ENCODE results near the gene ORMDL1. TPM values are rescaled to one million over a fixed set of nuclear protein-coding genes. Genes with fewer than 3 reads are reported as not detected.

ORMDL1 gene, protein sequence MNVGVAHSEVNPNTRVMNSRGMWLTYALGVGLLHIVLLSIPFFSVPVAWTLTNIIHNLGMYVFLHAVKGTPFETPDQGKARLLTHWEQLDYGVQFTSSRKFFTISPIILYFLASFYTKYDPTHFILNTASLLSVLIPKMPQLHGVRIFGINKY
- total RNA-seq = 10 to 100 TPM; 34.6 to 37.3 TPM

DNA sequence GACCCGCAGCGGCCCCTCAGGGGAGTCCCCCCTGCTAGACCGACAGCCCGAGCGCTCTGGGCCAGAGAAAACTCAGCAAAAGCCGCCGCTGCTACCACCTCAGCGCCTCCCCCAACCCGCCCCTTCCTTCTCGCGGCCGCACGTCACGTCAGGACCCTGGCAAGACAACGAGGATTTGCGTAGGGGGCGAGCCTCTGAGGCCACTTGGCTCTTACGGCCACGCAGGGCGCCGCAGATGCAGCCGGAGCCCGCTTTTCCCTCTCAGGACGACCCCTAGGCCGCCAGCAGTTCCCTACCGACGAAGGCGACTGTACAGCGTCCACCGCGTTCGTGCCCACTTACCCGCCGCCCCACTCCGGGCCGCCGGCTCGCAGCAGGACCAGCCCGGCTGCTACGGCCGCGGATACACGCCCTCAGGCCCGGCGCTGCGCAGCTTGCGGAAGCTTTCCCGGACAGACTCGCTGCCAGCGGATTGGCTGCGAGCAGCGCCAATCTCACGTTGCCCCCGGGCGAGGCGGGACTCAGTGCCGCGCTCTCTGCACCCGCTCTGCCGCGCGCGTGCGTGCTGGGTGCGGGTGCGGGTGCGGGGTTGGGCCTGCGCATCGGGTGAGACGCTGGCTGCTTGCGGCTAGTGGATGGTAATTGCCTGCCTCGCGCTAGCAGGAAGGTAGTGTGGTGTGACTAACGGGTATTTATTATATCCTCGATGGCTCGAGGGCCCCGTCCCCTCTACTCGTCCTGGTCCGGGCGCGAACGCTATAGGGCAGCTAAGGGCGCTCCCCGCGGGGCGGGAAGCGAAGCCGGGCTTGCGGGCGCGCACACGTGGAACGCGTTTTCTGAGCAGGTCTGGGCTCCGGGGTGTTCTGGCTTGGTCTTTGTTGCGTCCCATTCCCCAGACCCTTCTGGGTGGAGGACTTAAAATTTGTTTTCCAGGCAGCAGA, at the start of gene ORMDL1, which contains the start of gene PMS1:
Gene ORMDL1 (minus strand): TSS at position 413 of the 941 bp plus-strand sequence. CDS start 1,744 bp downstream, outside the sequence.
Gene PMS1 (plus strand): TSS at position 524 of the 941 bp plus-strand sequence. CDS start 7,360 bp downstream, outside the sequence.
- Mint-ChIP-seq H3K4me3 (peak within 1 kb of the TSS; percentile 93), H3K36me3 (ENCODE audit: low read depth) (peaks cover 47% of the 10 kb centered on the region), H3K27me3 (ENCODE audit: low read depth) (no peaks in the 10 kb centered on the region), H3K9me3 (no peaks in the 10 kb centered on the region), H3K4me1 (ENCODE audit: low read depth) (peaks cover 51% of the 10 kb centered on the region), H3K27ac (peak within 1 kb of the TSS; percentile 92)
- CTCF ChIA-PET = interaction anchor here (0.5 to 2.9 kb wide), 3 partner anchors 22 to 1793 kb away, joined by 3 to 11 read pairs (median 5); partner anchors contain the start of gene OSGEPL1
- intact Hi-C loops (cut with micrococcal nuclease) = loop anchor here (1.0 to 10.0 kb wide), 16 partner anchors 22 to 1871 kb away; partner anchors contain the start of genes ANKAR, ASNSD1, GLS and HIBCH
- peak; percentile 93 for DNase-seq

DNA sequence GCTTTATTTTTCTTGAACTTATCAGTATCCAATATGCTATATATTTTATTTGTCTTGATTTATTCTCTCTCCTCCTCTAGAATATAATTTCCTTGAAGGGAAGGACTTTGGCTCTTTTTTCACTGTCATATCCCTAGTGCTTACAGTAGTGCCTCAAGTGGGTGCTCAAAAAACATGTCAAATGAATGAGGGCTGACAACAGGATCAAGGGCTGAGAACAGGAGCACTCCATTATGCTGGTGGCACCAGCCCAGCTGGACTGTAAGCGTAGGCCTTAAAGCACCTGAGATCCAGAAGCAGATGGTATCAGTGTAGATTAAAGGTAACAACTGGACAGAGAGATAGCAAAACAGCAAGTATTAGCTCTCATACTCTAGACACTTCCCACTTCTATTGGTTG, 46.4 kb upstream of the ORMDL1 start:
- H3K27me3 Mint-ChIP-seq (ENCODE audit: low read depth) = no peaks in the 10 kb centered on the region
- H3K9me3 Mint-ChIP-seq = no peaks in the 10 kb centered on the region

DNA sequence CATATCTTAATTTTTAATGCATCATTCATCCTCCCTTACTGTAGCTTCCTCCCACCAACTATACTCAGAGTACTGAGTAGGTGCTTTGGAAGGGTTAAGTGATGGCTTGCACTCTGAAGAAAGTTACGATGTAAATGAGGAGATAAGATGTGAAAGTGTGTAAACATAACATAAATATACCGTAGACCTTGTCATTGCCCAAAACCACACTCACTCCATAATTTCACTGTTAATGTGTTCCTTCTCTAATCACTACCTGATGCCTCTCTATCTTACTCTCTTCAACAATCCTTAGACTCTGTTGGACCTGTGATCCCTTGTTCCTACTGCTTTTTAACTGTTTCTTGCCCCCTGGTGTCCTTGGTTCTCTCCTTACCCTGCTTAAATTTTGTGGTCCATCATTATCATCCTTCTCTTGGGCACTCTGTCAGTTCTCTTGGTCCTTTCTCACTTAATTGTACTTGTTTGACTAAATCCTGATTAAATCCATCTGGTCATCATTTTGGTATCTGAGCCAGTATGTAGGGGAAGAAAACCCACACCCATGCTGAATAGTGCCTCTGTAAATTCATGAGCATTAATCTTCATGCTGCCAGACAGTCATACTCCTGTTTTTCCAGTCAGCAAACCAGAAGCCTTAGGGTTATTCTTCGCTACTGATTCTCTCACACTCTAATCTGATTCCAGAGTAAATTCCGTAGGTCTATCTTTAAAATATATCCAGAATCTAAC, 45.1 kb upstream of the ORMDL1 start:
- Mint-ChIP-seq H3K27ac (no peak overlapping the region), H3K4me3 (no peak overlapping the region)

More for the DNA sequence above, 46.4 kb upstream of the ORMDL1 start:
- no peak overlapping the region for H3K27ac Mint-ChIP-seq
- no peak overlapping the region for H3K4me3 Mint-ChIP-seq
- peaks cover 23% of the 10 kb centered on the region for H3K36me3 Mint-ChIP-seq (ENCODE audit: low read depth)
- CTCF ChIA-PET = no interaction called here
- intact Hi-C loops (cut with micrococcal nuclease) = no loop called here
- peaks cover 4% of the 10 kb centered on the region for H3K4me1 Mint-ChIP-seq (ENCODE audit: low read depth)
- no peak for DNase-seq

DNA sequence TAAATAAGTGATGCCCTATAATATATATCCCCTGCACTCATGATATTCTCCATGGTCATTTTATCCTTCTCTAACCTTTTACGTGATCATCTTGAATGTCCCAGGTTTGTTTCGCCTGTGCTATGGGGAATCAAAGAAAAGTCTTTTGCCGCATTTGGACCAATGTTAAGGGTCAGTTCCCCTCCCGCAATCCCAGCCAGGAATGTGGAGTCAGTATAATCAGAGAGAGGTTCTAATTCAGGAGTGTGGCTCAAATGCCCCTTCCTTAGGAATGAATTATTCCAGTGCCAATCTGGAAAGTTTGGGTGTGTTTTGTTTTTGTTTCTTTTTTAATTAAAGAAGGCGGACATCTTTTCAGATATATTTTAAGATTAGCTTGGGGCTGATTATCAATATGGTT, 41.9 kb upstream of the ORMDL1 start:
- H3K27me3 Mint-ChIP-seq (ENCODE audit: low read depth) = no peaks in the 10 kb centered on the region
- CTCF ChIA-PET = no interaction called here
- H3K27ac Mint-ChIP-seq = no peak overlapping the region
- intact Hi-C loops (cut with micrococcal nuclease) = no loop called here
- peaks cover 4% of the 10 kb centered on the region for H3K4me1 Mint-ChIP-seq (ENCODE audit: low read depth)
- no peak overlapping the region for H3K4me3 Mint-ChIP-seq
- no peaks in the 10 kb centered on the region for H3K9me3 Mint-ChIP-seq
- no peak for DNase-seq
- H3K36me3 Mint-ChIP-seq (ENCODE audit: low read depth) = peaks cover 23% of the 10 kb centered on the region

More for the DNA sequence above, 45.1 kb upstream of the ORMDL1 start:
- H3K9me3 Mint-ChIP-seq = no peaks in the 10 kb centered on the region
- intact Hi-C loops (cut with micrococcal nuclease) = no loop called here
- H3K27me3 Mint-ChIP-seq (ENCODE audit: low read depth) = no peaks in the 10 kb centered on the region
- H3K36me3 Mint-ChIP-seq (ENCODE audit: low read depth) = peaks cover 21% of the 10 kb centered on the region
- H3K4me1 Mint-ChIP-seq (ENCODE audit: low read depth) = peaks cover 4% of the 10 kb centered on the region
- CTCF ChIA-PET = no interaction called here
- no peak for DNase-seq

DNA sequence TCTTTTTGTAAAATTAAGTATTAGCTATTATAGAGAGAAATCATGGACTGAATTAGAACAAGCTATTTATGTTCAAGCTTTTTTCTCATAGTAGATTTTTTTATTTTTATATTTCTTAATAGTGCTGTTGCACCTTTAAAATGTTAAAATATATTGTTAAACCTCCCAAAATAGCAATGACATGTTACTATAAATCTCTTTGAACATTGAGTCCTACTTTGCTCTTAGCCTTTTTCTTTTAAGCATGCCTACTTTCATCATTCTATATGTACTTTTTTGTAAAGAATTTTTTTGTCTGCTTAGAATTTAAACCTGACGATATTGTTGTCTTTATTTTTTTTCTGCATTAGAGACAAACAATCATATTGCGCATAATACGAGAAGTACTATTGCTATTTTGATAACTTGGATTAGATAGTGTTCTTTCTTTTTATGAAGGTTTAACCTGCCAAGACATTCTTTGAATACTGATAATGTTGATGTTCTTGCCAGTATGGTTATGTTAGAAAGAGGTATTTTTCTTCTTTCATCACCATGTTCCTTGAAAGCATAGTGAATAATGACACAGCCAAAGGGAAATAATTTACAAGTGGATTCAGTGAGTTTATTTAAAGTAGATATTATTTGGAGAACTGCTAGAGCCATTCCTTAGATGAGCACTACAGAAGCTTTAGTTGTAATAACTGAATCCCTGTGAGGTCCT, 40.7 kb upstream of the ORMDL1 start:
- peaks cover 3% of the 10 kb centered on the region for H3K4me1 Mint-ChIP-seq (ENCODE audit: low read depth)
- H3K27me3 Mint-ChIP-seq (ENCODE audit: low read depth) = no peaks in the 10 kb centered on the region
- CTCF ChIA-PET = interaction anchor here (0.5 kb wide), 1 partner anchor 167 kb away, joined by 5 read pairs; no protein-coding TSS in a partner anchor
- no peak for DNase-seq
- no peak overlapping the region for H3K27ac Mint-ChIP-seq
- H3K4me3 Mint-ChIP-seq = no peak overlapping the region
- no peaks in the 10 kb centered on the region for H3K9me3 Mint-ChIP-seq
- intact Hi-C loops (cut with micrococcal nuclease) = no loop called here
- peaks cover 22% of the 10 kb centered on the region for H3K36me3 Mint-ChIP-seq (ENCODE audit: low read depth)

DNA sequence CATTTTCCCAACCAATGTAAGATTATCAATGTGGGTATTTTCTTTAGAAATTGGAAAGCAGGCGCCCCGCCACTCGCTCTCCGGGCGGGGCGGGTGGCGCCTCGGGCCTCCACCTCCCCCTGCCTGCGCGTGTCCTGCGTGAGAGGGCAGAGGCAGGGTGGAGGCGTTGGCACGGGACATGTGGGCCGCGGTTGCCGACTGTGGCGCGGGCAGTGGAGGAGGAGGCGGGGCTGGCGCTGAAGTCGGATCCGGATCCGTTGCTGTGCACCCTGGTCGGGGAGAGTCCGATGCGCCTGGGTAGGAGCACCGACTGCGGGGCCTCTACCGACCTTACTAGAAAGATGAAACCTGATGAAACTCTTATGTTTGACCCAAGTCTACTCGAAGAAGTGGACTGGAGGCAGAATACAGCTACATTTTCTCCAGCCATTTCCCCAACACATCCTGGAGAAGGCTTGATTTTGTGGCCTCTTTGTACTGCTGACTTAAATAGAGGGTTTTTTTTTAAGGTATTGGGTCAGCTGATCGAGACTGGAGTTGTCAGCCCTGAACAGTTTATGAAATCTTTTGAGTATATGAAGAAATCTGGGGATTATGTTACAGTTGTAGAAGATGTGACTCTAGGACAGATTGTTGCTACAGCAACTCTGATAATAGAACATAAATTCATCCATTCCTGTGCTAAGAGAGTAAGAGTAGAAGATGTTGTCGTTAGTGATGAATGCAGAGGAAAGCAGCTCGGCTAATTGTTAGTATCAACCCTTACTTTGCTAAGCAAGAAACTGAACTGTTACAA, 38.0 kb upstream of the ORMDL1 start:
- H3K27me3 Mint-ChIP-seq (ENCODE audit: low read depth) = no peaks in the 10 kb centered on the region
- no peaks in the 10 kb centered on the region for H3K9me3 Mint-ChIP-seq
- DNase-seq = no peak
- CTCF ChIA-PET = no interaction called here
- no peak overlapping the region for H3K27ac Mint-ChIP-seq
- H3K4me1 Mint-ChIP-seq (ENCODE audit: low read depth) = peaks cover 22% of the 10 kb centered on the region
- intact Hi-C loops (cut with micrococcal nuclease) = no loop called here
- H3K4me3 Mint-ChIP-seq = no peak overlapping the region
- H3K36me3 Mint-ChIP-seq (ENCODE audit: low read depth) = peaks cover 33% of the 10 kb centered on the region

DNA sequence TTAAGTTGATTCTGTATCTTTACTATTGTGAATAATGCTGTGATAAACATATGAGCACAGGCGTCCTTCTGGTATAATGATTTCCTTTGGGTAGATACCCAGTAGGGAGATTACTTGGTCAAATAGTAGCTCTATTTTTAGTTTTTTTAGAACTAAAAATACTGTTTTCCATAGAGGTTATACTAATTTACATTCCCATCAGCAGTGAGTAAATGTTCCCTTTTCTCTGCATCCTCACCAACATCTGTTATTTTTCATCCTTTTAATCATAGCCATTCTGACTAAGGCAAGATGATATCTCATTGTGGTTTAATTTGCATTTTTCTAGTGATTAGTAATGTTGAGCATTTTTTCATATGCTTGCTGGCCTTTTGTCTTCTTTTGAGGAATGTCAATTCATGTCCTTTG, 35.2 kb upstream of the ORMDL1 start:
- CTCF ChIA-PET = interaction anchor here (1.3 kb wide), 1 partner anchor 21 kb away, joined by 3 read pairs; no protein-coding TSS in a partner anchor
- H3K27me3 Mint-ChIP-seq (ENCODE audit: low read depth) = no peaks in the 10 kb centered on the region
- H3K9me3 Mint-ChIP-seq = no peaks in the 10 kb centered on the region
- H3K27ac Mint-ChIP-seq = peak overlapping the region; percentile 68
- no peak for DNase-seq
- H3K4me1 Mint-ChIP-seq (ENCODE audit: low read depth) = peaks cover 22% of the 10 kb centered on the region
- H3K4me3 Mint-ChIP-seq = no peak overlapping the region
- peaks cover 36% of the 10 kb centered on the region for H3K36me3 Mint-ChIP-seq (ENCODE audit: low read depth)
- intact Hi-C loops (cut with micrococcal nuclease) = loop anchor here (1.0 to 10.0 kb wide), 2 partner anchors 35 to 366 kb away; partner anchors contain the start of genes ORMDL1 and PMS1

DNA sequence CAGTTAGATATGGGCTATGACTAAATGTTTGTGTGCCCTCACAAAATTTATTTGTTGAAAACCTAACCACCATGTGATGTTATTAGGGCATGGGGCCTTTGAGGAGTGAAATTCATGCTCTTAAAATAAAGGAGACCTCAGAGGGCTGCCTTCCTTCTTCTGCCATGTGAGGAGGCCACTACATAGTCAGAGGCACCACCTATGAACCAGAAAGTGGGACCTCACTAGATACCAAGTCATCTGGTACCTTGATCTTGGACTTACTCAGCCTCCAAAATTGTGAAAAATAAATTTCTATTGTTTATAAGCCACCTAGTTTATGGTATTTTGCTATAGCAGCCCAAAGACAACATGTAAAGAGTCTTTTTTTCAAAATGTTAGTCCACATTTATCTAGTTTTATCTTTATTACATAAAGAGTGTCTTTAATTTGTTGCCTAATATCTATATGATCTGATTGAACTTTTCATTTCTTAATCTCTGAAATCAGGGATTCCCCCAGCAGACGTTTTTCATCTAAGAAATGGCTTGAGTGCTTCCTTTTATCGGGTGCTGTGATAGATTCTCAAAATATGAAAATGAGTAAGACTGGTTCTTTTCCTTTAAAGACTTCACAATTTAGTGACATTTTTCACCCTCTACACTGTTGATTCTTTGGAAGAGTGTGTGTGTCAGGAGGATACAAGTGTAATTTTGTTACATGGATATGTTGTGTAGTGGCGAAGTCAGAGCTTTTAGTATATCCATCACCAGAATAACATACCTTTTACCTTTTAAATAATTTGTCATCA, 34.3 kb upstream of the ORMDL1 start:
- intact Hi-C loops (cut with micrococcal nuclease) = loop anchor here (1.0 to 10.0 kb wide), 2 partner anchors 34 to 366 kb away; partner anchors contain the start of genes ORMDL1 and PMS1
- Mint-ChIP-seq H3K9me3 (no peaks in the 10 kb centered on the region), H3K27ac (peak overlapping the region; percentile 68), H3K36me3 (ENCODE audit: low read depth) (peaks cover 42% of the 10 kb centered on the region), H3K27me3 (ENCODE audit: low read depth) (no peaks in the 10 kb centered on the region), H3K4me3 (no peak overlapping the region), H3K4me1 (ENCODE audit: low read depth) (peaks cover 22% of the 10 kb centered on the region)
- CTCF ChIA-PET = interaction anchor here (1.3 kb wide), 1 partner anchor 20 kb away, joined by 3 read pairs; no protein-coding TSS in a partner anchor
- DNase-seq = no peak

DNA sequence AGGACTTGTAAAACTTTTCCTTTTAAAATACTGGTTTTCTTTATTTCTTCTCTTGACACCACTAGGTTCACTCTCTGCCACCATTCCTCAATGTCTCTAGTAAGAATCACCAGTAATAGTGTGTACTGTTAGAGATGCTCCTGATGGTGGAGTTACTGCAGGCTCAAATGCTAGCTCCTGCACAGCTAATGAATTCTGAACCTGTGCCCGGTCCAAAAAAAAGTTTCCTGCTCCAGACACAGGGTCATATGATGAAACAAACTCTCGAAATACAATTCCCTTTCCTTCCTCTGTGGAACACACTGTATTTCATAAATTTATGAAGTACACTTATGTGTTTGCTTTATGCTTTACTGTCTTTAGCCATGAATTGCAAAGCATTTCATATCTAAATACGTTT, 19.3 kb upstream of the ORMDL1 start:
- Mint-ChIP-seq H3K4me1 (ENCODE audit: low read depth) (peaks cover 7% of the 10 kb centered on the region), H3K9me3 (no peaks in the 10 kb centered on the region), H3K27ac (no peak overlapping the region), H3K36me3 (ENCODE audit: low read depth) (peaks cover 23% of the 10 kb centered on the region), H3K4me3 (no peak overlapping the region), H3K27me3 (ENCODE audit: low read depth) (no peaks in the 10 kb centered on the region)
- DNase-seq = no peak
- CTCF ChIA-PET = interaction anchor here (0.9 kb wide), 1 partner anchor 40 kb away, joined by 6 read pairs; no protein-coding TSS in a partner anchor
- intact Hi-C loops (cut with micrococcal nuclease) = no loop called here

DNA sequence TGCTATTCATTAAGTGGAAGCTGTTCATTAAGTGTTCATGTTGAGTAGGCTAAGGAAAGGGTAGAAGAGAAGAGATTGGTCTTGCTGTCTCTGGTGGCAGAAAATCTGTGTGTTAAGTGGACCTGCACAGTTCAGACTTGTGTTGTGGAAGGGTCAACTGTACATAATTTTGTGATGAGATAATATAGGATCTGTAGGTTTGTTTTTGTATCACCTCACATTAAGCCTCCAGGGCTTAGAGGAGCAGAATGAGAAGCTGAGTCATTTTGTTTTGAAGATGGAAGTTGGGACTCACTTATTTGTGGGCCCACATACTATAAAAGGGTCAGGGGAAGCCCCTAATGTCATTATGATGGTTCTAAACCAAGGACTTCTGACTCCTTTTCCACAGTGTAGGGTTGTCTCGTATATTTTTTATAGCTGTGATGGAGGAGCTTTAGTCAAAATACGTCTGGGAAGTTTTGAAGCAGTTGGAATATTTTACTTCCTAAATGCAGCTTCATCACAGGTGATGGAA, 18.3 kb upstream of the ORMDL1 start:
- H3K27ac Mint-ChIP-seq = no peak overlapping the region
- no peaks in the 10 kb centered on the region for H3K27me3 Mint-ChIP-seq (ENCODE audit: low read depth)
- H3K9me3 Mint-ChIP-seq = no peaks in the 10 kb centered on the region
- no peak for DNase-seq
- no peak overlapping the region for H3K4me3 Mint-ChIP-seq
- H3K4me1 Mint-ChIP-seq (ENCODE audit: low read depth) = peaks cover 7% of the 10 kb centered on the region
- intact Hi-C loops (cut with micrococcal nuclease) = no loop called here
- CTCF ChIA-PET = no interaction called here
- peaks cover 22% of the 10 kb centered on the region for H3K36me3 Mint-ChIP-seq (ENCODE audit: low read depth)
